GM23248 (cell line): ENCODE measurements around the gene MGAT4C. TPM values are rescaled to one million over a fixed set of nuclear protein-coding genes. Genes with fewer than 3 reads are reported as not detected.
"Not testable (repeated sequence)": the region's sequence is repeated elsewhere in the genome, so short reads cannot be mapped to it uniquely, and the experiment has no call there.

Experiments
- DNase-seq: peaks from one replicate; pipeline ENCODE4 v3.0.0-alpha.2; 2015
- H2AFZ ChIP-seq: fragments of 200-600 bp; sonication (generic); 2 replicates; pipeline ENCODE4 v1.6.1; 2016; ENCODE audit warnings: antibody characterized with exemption
- H3F3A ChIP-seq: fragments of 200-600 bp; sonication (generic); 2 replicates; pipeline ENCODE4 v1.6.1; 2016; ENCODE audit warnings: mild to moderate bottlenecking, antibody characterized with exemption, mixed run types; ENCODE audit not compliant: insufficient read depth
- H3K27ac ChIP-seq: fragments of 200-600 bp; sonication (generic); 2 replicates; pipeline ENCODE4 v1.5.1; 2016; ENCODE audit warnings: mild to moderate bottlenecking
- H3K27me3 ChIP-seq: fragments of 200-600 bp; sonication (generic); replicated peaks from 2 replicates; pipeline ENCODE4 v1.6.1; 2016; ENCODE audit warnings: mild to moderate bottlenecking; ENCODE audit not compliant: insufficient read depth
- H3K36me3 ChIP-seq: fragments of 200-600 bp; sonication (generic); 2 replicates; pipeline ENCODE4 v1.6.1; 2016; ENCODE audit warnings: low read depth, mild to moderate bottlenecking
- H3K4me1 ChIP-seq: fragments of 200-600 bp; sonication (generic); 2 replicates; pipeline ENCODE4 v1.6.1; 2016; ENCODE audit warnings: mild to moderate bottlenecking; ENCODE audit not compliant: insufficient read depth
- H3K4me2 ChIP-seq: fragments of 200-600 bp; sonication (generic); one replicate; pipeline ENCODE4 v1.6.1; 2016; ENCODE audit warnings: mild to moderate bottlenecking; ENCODE audit not compliant: unreplicated experiment
- H3K4me3 ChIP-seq: fragments of 200-600 bp; sonication (generic); 2 replicates; pipeline ENCODE4 v1.5.1; 2016; ENCODE audit warnings: mild to moderate bottlenecking
- H3K79me2 ChIP-seq: fragments of 200-600 bp; sonication (generic); 2 replicates; pipeline ENCODE4 v1.6.1; 2016; ENCODE audit warnings: mild to moderate bottlenecking; ENCODE audit not compliant: insufficient read depth
- H3K9ac ChIP-seq: fragments of 200-600 bp; sonication (generic); 2 replicates; pipeline ENCODE4 v1.6.1; 2016; ENCODE audit warnings: mild to moderate bottlenecking
- H3K9me2 ChIP-seq: fragments of 200-600 bp; sonication (generic); 2 replicates; pipeline ENCODE4 v1.6.1; 2016; ENCODE audit warnings: mixed run types, mild to moderate bottlenecking, moderate library complexity; ENCODE audit not compliant: insufficient read depth
- H3K9me3 ChIP-seq: fragments of 200-600 bp; sonication (generic); one replicate; pipeline ENCODE4 v1.6.1; 2017; ENCODE audit warnings: low read depth
- H4K20me1 ChIP-seq: fragments of 200-600 bp; sonication (generic); 2 replicates; pipeline ENCODE4 v1.6.0; 2016; ENCODE audit not compliant: insufficient read depth
- EZH2 ChIP-seq: fragments of 200-600 bp; sonication (generic); IDR thresholded peaks from 2 replicates; pipeline ENCODE4 v1.6.1; 2018; ENCODE audit warnings: antibody characterized with exemption, mild to moderate bottlenecking; ENCODE audit not compliant: insufficient read depth, poor library complexity, severe bottlenecking
- EZH2phosphoT487 ChIP-seq: fragments of 200-600 bp; sonication (generic); IDR thresholded peaks from 2 replicates; pipeline ENCODE4 v1.6.1; 2018; ENCODE audit warnings: antibody characterized with exemption, moderate library complexity, mild to moderate bottlenecking, low read depth; ENCODE audit not compliant: insufficient read depth
- WGBS, 2 experiments: methylation state at CpG; one replicate each; pipeline ENCODE4 v1.1.6; 2015 to 2017; ENCODE audit warnings: low lambda C conversion rate in 2 of 2, low coverage in 1 of 2; ENCODE audit errors: missing lambda C conversion rate in 2 of 2; 5-methylcytosine and 5-hydroxymethylcytosine counted together
- in situ Hi-C: fragments of 300-500 bp; cut with MboI; formaldehyde crosslinking; loops from 2 replicates; pipeline ENCODE4 v1.15.0; 2020
- polyA plus RNA-seq: library from polyadenylated mRNA; unstranded; fragments of >200 nt; fragmentation: Nextera tagmentation; extraction: Ambion mirVana; gene quantifications from 2 replicates; pipeline ENCODE4 v1.2.1, GENCODE V29; 2016
- total RNA-seq: library from RNA; depleted of rRNA; stranded (reverse); fragments of >200 nt; shearing (Covaris generic); gene quantifications from 2 replicates; pipeline ENCODE4 v1.2.3, GENCODE V29; 2014; rRNA removed

MGAT4C gene
- total RNA-seq (not detected in 2 replicates), polyA plus RNA-seq (not detected in 2 replicates)

DNA sequence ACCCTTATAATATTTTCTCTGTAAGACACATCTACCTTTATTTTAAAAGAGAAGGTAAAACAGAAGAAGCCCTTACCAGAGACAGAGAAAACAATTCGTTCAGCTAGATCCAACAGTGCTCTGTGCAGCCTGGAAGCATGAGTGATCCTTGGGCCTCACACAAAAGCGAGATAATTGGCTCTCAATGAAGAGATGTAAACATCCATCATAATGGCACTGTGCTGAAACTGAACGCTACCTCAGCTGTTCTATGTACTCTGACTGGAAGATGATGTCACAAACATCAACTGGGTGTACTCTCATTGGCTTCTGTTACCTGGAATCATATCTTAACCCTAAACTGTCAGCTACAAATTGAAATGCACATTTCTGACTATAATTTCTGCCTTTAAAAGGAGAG, at the start of gene MGAT4C:
TSS of gene MGAT4C (minus strand) at position 229 of the 400 bp plus-strand sequence.
- H3K4me1 ChIP-seq = no peaks in the 10 kb centered on the region
- no peaks in the 10 kb centered on the region for H3K27me3 ChIP-seq
- H3K27ac ChIP-seq = no peak within 1 kb of the TSS
- no peaks in the 10 kb centered on the region for H3F3A ChIP-seq
- TF ChIP-seq EZH2 (no peak), EZH2phosphoT487 (no peak)
- H3K9ac ChIP-seq = no peak within 1 kb of the TSS
- H3K4me3 ChIP-seq = no peak within 1 kb of the TSS
- H4K20me1 ChIP-seq = no peaks in the 10 kb centered on the region
- in situ Hi-C loops = no loop called here
- no peak within 1 kb of the TSS for H3K4me2 ChIP-seq
- H2AFZ ChIP-seq = no peak within 1 kb of the TSS
- DNase-seq = no peak
- no peaks in the 10 kb centered on the region for H3K79me2 ChIP-seq
- no peaks in the 10 kb centered on the region for H3K36me3 ChIP-seq
- 10 to 15% methylated on average over 3 of the region's 3 CpGs for WGBS, 2 experiments
- H3K9me2 ChIP-seq = no peaks in the 10 kb centered on the region
- no peaks in the 10 kb centered on the region for H3K9me3 ChIP-seq

DNA sequence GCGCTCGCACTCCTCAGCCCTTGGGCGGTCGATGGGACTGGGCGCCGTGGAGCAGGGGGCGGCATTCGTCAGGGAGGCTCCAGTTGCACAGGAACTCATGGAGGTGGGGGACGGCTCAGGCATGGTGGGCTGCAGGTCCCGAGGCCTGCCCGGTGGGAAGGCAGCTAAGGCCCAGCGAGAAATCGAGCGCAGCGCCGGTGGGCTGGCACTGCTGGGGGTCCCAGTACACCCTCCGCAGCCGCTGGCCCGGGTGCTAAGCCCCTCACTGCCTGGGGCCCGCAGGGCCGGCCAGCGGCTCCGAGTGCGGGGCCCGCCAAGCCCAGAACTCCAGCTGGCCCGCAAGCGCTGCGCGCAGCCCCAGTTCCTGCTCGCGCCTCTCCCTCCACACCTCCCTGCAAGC, 40.2 kb upstream of the MGAT4C start:
- H3K27me3 ChIP-seq, H3K36me3 ChIP-seq, H3K9me2 ChIP-seq, H3K79me2 ChIP-seq, H4K20me1 ChIP-seq, H2AFZ ChIP-seq, DNase-seq, H3K4me3 ChIP-seq, H3K4me2 ChIP-seq, H3K4me1 ChIP-seq, H3K9ac ChIP-seq, H3F3A ChIP-seq, in situ Hi-C loops, H3K9me3 ChIP-seq, H3K27ac ChIP-seq: not testable (repeated sequence)
- 75 to 77% methylated on average over 18 to 30 of the region's 31 CpGs for WGBS, 2 experiments

DNA sequence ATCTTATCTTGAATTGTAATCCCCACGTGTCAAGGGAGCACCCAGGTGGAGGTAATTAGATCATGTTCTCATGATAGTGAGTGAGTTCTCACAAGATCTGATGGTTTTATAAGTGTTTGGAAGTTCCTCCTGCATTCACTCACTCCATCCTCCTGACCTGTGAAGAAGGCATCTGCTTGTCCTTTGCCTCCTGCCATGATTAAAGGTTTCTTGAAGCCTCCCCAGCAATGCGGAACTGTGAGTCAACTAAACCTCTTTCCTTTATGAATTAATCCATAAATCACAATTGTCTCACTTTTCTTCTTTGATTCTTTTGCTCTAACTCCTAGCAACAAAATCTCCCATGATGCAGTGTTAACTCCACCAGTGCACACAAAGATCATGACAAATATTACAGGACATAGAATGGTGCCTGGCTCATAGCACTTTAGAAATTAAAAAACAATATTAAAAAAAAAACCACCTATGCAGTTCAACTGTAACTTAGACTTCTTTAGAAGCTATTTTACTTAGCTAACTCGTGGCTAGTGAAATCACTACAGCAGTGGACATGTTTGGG, 37.6 kb upstream of the MGAT4C start:
- no peak overlapping the region for H3K27ac ChIP-seq
- H3K9me2 ChIP-seq = no peaks in the 10 kb centered on the region
- in situ Hi-C loops = no loop called here
- H3F3A ChIP-seq = no peaks in the 10 kb centered on the region
- no peaks in the 10 kb centered on the region for H4K20me1 ChIP-seq
- H3K4me2 ChIP-seq = no peak overlapping the region
- no peak overlapping the region for H3K9ac ChIP-seq
- H3K4me3 ChIP-seq = no peak overlapping the region
- H3K9me3 ChIP-seq = no peaks in the 10 kb centered on the region
- no peaks in the 10 kb centered on the region for H3K79me2 ChIP-seq
- H3K27me3 ChIP-seq = no peaks in the 10 kb centered on the region
- H2AFZ ChIP-seq = no peak overlapping the region
- H3K4me1 ChIP-seq = no peaks in the 10 kb centered on the region
- DNase-seq = no peak
- 5 to 7% methylated on average over 3 of the region's 3 CpGs for WGBS, 2 experiments
- TF ChIP-seq EZH2phosphoT487 = no peak
- TF ChIP-seq EZH2 = no peak
- H3K36me3 ChIP-seq = no peaks in the 10 kb centered on the region

DNA sequence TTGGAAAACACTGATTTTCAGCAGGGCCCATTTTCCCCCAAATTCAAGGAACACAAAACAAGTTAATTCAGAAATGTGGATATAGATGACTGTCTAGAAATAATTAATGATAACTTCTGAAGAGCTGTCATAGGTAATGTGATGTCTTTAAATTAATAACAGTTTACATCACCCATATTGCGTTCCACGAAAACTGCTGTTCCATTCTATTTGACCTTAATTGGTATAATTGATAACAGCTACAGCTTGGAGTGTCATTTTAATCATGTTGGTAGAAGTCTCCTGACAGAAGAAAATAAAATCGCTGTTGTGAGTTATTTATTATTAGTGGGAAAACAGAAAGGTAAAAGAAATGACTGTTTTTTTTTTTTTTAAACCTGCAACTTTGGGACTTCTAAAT, 36.3 kb upstream of the MGAT4C start:
- 0 to 1% methylated on average over 3 of the region's 3 CpGs for WGBS, 2 experiments
- Histone ChIP-seq H3K27me3 (no peaks in the 10 kb centered on the region), H3K4me1 (no peaks in the 10 kb centered on the region), H4K20me1 (no peaks in the 10 kb centered on the region), H3K9me2 (no peaks in the 10 kb centered on the region), H3K36me3 (no peaks in the 10 kb centered on the region), H3K79me2 (no peaks in the 10 kb centered on the region), H3K4me2 (no peak overlapping the region), H3K4me3 (no peak overlapping the region), H3K9me3 (no peaks in the 10 kb centered on the region), H3F3A (no peaks in the 10 kb centered on the region), H3K27ac (no peak overlapping the region), H3K9ac (no peak overlapping the region), H2AFZ (no peak overlapping the region)
- no peak for DNase-seq
- in situ Hi-C loops = no loop called here
- TF ChIP-seq EZH2phosphoT487 (no peak), EZH2 (no peak)

DNA sequence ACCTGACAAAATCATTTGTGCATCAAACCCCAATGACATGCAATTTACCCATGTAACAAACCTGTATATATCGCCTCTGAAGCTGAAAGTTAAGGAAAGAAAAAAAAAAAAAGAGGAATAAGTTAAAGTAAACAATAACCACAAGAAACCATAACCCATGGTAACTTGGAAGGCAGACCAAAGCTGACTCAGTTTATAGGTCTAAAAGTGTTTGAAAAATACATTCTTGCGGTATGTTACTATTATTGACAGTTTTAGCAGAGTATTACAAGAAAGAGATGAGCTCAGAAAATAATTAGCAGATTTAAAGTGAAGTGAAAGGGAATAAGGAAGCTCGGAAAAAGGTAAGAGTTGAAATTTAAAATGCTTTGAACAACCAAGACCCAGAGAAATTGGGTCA, 34.4 kb upstream of the MGAT4C start:
- Histone ChIP-seq H3K9ac (no peak overlapping the region), H3K36me3 (no peaks in the 10 kb centered on the region), H3K4me3 (no peak overlapping the region), H4K20me1 (no peaks in the 10 kb centered on the region), H2AFZ (no peak overlapping the region), H3K9me2 (no peaks in the 10 kb centered on the region), H3K4me2 (no peak overlapping the region), H3K9me3 (no peaks in the 10 kb centered on the region), H3F3A (no peaks in the 10 kb centered on the region), H3K4me1 (no peaks in the 10 kb centered on the region), H3K79me2 (no peaks in the 10 kb centered on the region), H3K27ac (no peak overlapping the region), H3K27me3 (no peaks in the 10 kb centered on the region)
- TF ChIP-seq EZH2 (no peak), EZH2phosphoT487 (no peak)
- in situ Hi-C loops = no loop called here
- 17 to 22% methylated on average over 3 of the region's 3 CpGs for WGBS, 2 experiments
- no peak for DNase-seq
